ENCODE data around the gene FTCD.

Gene FTCD

GRCh38 chr21:46088189-46088588 lies 67.2 kb downstream of the FTCD start:
- no peak for DNase-seq

GRCh38 chr21:46087641-46088040 lies 67.7 kb downstream of the FTCD start:
- DNase-seq: no peak
